A549 treated with AZD2906 at 1 μM for 4 hours (cell line): ENCODE measurements around the gene UHRF2. TPM values are rescaled to one million over a fixed set of nuclear protein-coding genes. Genes with fewer than 3 reads are reported as not detected.

Source experiments
- total RNA-seq: library from RNA; stranded (reverse); fragments of 200-300 nt; extraction: Qiagen RNA extraction; gene quantifications from 5 replicates; pipeline ENCODE4 v1.2.3, GENCODE V29; 2022

Gene UHRF2
- 23.0 to 28.1 TPM (median 27.6 TPM) in 5 replicates for total RNA-seq

GRCh38 chr9:6412487-6413364, at the start of gene UHRF2:
TSS of gene UHRF2 (plus strand) at chr9:6413199. CDS start at chr9:6413491, 292 bp downstream.

Other genes with a start within 250 kb of the UHRF2 start
- gene IL33, start 197.4 kb upstream of the UHRF2 start, total RNA-seq, result 0.23 to 0.61 TPM (median 0.25 TPM) in 5 replicates
- not detected in 5 replicates for gene TPD52L3, start 84.8 kb upstream of the UHRF2 start, total RNA-seq
- gene GLDC, start 232.5 kb downstream of the UHRF2 start, total RNA-seq, result 10.7 to 13.9 TPM (median 12.2 TPM) in 5 replicates